RWPE2 (cell line): ENCODE results near the gene RBM47.

Experiments used
- ATAC-seq: fragments of 200-7000 bp; cut with Tn5 transposase; 3 replicates; pipeline ENCODE4 v1.9.1; 2021; ENCODE audit warnings: low read depth
- DNase-seq: peaks from one replicate; pipeline ENCODE4 v3.0.0-alpha.2; 2020; ENCODE audit warnings: low spot score
- H3K27ac ChIP-seq: fragments of 450-650 bp; 2 replicates; pipeline ENCODE4 v1.5.1; 2017; ENCODE audit warnings: mild to moderate bottlenecking; ENCODE audit not compliant: poor library complexity, severe bottlenecking
- H3K27me3 ChIP-seq: fragments of 250-450 bp; sonication (Bioruptor Pico); 2 replicates; pipeline ENCODE4 v1.5.1; 2021; ENCODE audit warnings: mild to moderate bottlenecking, moderate library complexity; ENCODE audit not compliant: insufficient read depth, poor library complexity, severe bottlenecking
- H3K36me3 ChIP-seq: fragments of 250-450 bp; sonication (Bioruptor Pico); 2 replicates; pipeline ENCODE4 v1.5.1; 2020; ENCODE audit warnings: low read depth, mild to moderate bottlenecking, moderate library complexity
- H3K4me1 ChIP-seq: fragments of 250-450 bp; sonication (Bioruptor Pico); 2 replicates; pipeline ENCODE4 v1.5.1; 2021; ENCODE audit warnings: mild to moderate bottlenecking, moderate library complexity; ENCODE audit not compliant: insufficient read depth, poor library complexity, severe bottlenecking
- H3K4me3 ChIP-seq: fragments of 250-450 bp; sonication (Bioruptor Pico); 2 replicates; pipeline ENCODE4 v1.5.1; 2021; ENCODE audit warnings: mild to moderate bottlenecking, moderate library complexity; ENCODE audit not compliant: severe bottlenecking
- H3K9me3 ChIP-seq: fragments of 250-450 bp; sonication (Bioruptor Pico); 2 replicates; pipeline ENCODE4 v1.5.1; 2021; ENCODE audit warnings: mild to moderate bottlenecking, moderate library complexity; ENCODE audit not compliant: severe bottlenecking
- CTCF ChIP-seq: fragments of 450-650 bp; IDR thresholded peaks from one replicate; pipeline ENCODE4 v1.5.1; 2017; ENCODE audit warnings: mild to moderate bottlenecking, moderate library complexity; ENCODE audit not compliant: poor library complexity, severe bottlenecking

The RBM47 gene

GRCh38 chr4:40507977-40508376 is 121.7 kb downstream of the RBM47 start:
- H3K4me3 ChIP-seq, result no peak overlapping the region
- DNase-seq (no peak), ATAC-seq (no peak)
- no peaks in the 10 kb centered on the region for H3K27me3 ChIP-seq
- peak; percentile 16 for TF ChIP-seq CTCF
- H3K4me1 ChIP-seq, result peaks cover 11% of the 10 kb centered on the region
- no peak overlapping the region for H3K27ac ChIP-seq
- H3K9me3 ChIP-seq, result no peaks in the 10 kb centered on the region
- H3K36me3 ChIP-seq, result no peaks in the 10 kb centered on the region

GRCh38 chr4:40506492-40506891 is 123.2 kb downstream of the RBM47 start:
- peak; percentile 41; the same call in 1 of the 3 replicates for ATAC-seq
- H3K27ac ChIP-seq, result no peak overlapping the region

GRCh38 chr4:40506066-40506465 is 123.6 kb downstream of the RBM47 start:
- Histone ChIP-seq H3K27ac (no peak overlapping the region), H3K36me3 (no peaks in the 10 kb centered on the region), H3K27me3 (no peaks in the 10 kb centered on the region), H3K4me3 (no peak overlapping the region), H3K9me3 (no peaks in the 10 kb centered on the region), H3K4me1 (peaks cover 11% of the 10 kb centered on the region)
- DNase-seq (no peak), ATAC-seq (no peak)
- no peak for TF ChIP-seq CTCF

More at GRCh38 chr4:40506492-40506891, 123.2 kb downstream of the RBM47 start:
- TF ChIP-seq CTCF, result no peak
- H3K4me3 ChIP-seq, result no peak overlapping the region
- no peaks in the 10 kb centered on the region for H3K9me3 ChIP-seq
- H3K27me3 ChIP-seq, result no peaks in the 10 kb centered on the region
- peaks cover 11% of the 10 kb centered on the region for H3K4me1 ChIP-seq
- no peak for DNase-seq
- H3K36me3 ChIP-seq, result no peaks in the 10 kb centered on the region

- no peak for ATAC-seq
- no peak for TF ChIP-seq CTCF
Observed at GRCh38 chr4:40502934-40503333, 126.7 kb downstream of the RBM47 start.

GRCh38 chr4:40502220-40502619 is 127.4 kb downstream of the RBM47 start:
- no peak for DNase-seq
- Histone ChIP-seq H3K36me3 (no peaks in the 10 kb centered on the region), H3K4me1 (peaks cover 11% of the 10 kb centered on the region), H3K4me3 (no peak overlapping the region), H3K9me3 (no peaks in the 10 kb centered on the region), H3K27ac (no peak overlapping the region), H3K27me3 (no peaks in the 10 kb centered on the region)
- ATAC-seq, result no peak
- TF ChIP-seq CTCF, result no peak

More at GRCh38 chr4:40502934-40503333, 126.7 kb downstream of the RBM47 start:
- no peak for DNase-seq
- Histone ChIP-seq H3K4me3 (no peak overlapping the region), H3K36me3 (no peaks in the 10 kb centered on the region), H3K27me3 (no peaks in the 10 kb centered on the region), H3K4me1 (peaks cover 11% of the 10 kb centered on the region), H3K27ac (no peak overlapping the region), H3K9me3 (no peaks in the 10 kb centered on the region)
